ENCODE data around the gene LRRK1. TPM values are rescaled to one million over a fixed set of nuclear protein-coding genes. Genes with fewer than 3 reads are reported as not detected.

Gene LRRK1
- total and polyA plus RNA-seq, 2 donors (not counting 1 experiment from before 2014, with no cell fraction given), result 19.8 to 53.0 TPM

DNA sequence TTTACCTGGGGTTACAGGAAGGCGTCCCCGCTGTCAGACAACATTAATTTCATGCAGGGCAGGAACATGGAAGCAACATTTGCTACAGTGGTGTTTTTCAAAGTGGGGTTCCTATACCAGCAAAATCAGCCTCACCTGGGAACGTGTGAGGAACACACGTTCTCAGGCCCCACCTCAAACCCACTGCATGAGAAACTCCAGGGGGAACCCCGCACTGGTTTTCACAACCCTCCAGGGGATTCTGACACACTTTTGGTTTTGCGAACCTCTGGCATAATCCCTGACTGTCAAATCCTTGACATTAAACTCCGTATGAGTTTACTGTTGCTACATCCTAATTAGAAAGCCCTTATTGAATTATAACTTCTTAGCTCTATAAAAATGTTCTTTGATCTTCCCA lies 127.7 kb downstream of the LRRK1 start:
- intact Hi-C loops (cut with micrococcal nuclease), result no loop called here
- no peak for DNase-seq
- H3K9me3 ChIP-seq (ENCODE audit: control extremely low read depth in 1 of 3, control insufficient read depth in 2 of 3, insufficient read depth in 1 of 3, low read length in 2 of 3), result no peaks in the 10 kb centered on the region
- TF ChIP-seq, protein P1, sequence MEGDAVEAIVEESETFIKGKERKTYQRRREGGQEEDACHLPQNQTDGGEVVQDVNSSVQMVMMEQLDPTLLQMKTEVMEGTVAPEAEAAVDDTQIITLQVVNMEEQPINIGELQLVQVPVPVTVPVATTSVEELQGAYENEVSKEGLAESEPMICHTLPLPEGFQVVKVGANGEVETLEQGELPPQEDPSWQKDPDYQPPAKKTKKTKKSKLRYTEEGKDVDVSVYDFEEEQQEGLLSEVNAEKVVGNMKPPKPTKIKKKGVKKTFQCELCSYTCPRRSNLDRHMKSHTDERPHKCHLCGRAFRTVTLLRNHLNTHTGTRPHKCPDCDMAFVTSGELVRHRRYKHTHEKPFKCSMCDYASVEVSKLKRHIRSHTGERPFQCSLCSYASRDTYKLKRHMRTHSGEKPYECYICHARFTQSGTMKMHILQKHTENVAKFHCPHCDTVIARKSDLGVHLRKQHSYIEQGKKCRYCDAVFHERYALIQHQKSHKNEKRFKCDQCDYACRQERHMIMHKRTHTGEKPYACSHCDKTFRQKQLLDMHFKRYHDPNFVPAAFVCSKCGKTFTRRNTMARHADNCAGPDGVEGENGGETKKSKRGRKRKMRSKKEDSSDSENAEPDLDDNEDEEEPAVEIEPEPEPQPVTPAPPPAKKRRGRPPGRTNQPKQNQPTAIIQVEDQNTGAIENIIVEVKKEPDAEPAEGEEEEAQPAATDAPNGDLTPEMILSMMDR (IDR thresholded peaks at IDR 0.05), result no peak
- TF ChIP-seq EZH2 (IDR thresholded peaks at IDR 0.05; ENCODE audit: borderline replicate concordance, insufficient read depth, low read depth, low read length, poor library complexity, severe bottlenecking), result no peak
- no peak overlapping the region for H3K9ac ChIP-seq (ENCODE audit: low read length)
- no peak for ATAC-seq (ENCODE audit: low read depth)
- Mint-ChIP-seq H3K4me1 (no peaks in the 10 kb centered on the region), H3K27me3 (no peaks in the 10 kb centered on the region), H3K4me3 (no peak overlapping the region), H3K27ac (no peak overlapping the region), H3K9me3 (ENCODE audit: insufficient read depth) (no peaks in the 10 kb centered on the region)
- no peaks in the 10 kb centered on the region for H3K4me1 ChIP-seq (ENCODE audit: control insufficient read depth in 2 of 2, insufficient read depth in 2 of 2, low read length in 2 of 2)
- H2AFZ ChIP-seq (ENCODE audit: insufficient read depth, low read depth, low read length, poor library complexity, severe bottlenecking), result no peak overlapping the region
- WGBS (ENCODE audit: insufficient coverage), result 78% methylated on average over 5 of the region's 7 CpGs
- H3K27ac ChIP-seq (ENCODE audit: low read length in 2 of 2), result no peak overlapping the region
- no peak overlapping the region for H3K4me3 ChIP-seq (ENCODE audit: control extremely low read depth in 1 of 5, extremely low read depth in 1 of 5, insufficient read depth in 1 of 5, low read depth in 2 of 5, low read length in 4 of 5)
- H3K4me2 ChIP-seq (replicated peaks; ENCODE audit: low read depth, low read length, poor library complexity, severe bottlenecking), result no peak overlapping the region
- H3K36me3 ChIP-seq (replicated peaks in 1 of 2; ENCODE audit: control extremely low read depth in 1 of 2, control insufficient read depth in 1 of 2, extremely low read depth in 1 of 2, insufficient read depth in 2 of 2, low read length in 1 of 2), result peaks cover 3 to 69% of the 10 kb centered on the region in 2 experiments
- no peaks in the 10 kb centered on the region for H3K27me3 ChIP-seq (replicated peaks in 1 of 4; ENCODE audit: control extremely low read depth in 1 of 4, control insufficient read depth in 3 of 4, insufficient read depth in 4 of 4, low read length in 3 of 4)
- ChIA-PET CTCF (interaction anchor here (1.1 kb wide), 1 partner anchor 15 kb away, joined by 3 read pairs; no protein-coding TSS in a partner anchor), POLR2A (no interaction called here)
- H4K20me1 ChIP-seq (ENCODE audit: control insufficient read depth, insufficient read depth, low read length, poor library complexity, severe bottlenecking), result no peaks in the 10 kb centered on the region
- H3K79me2 ChIP-seq (ENCODE audit: control insufficient read depth, insufficient read depth, low read length), result no peaks in the 10 kb centered on the region

DNA sequence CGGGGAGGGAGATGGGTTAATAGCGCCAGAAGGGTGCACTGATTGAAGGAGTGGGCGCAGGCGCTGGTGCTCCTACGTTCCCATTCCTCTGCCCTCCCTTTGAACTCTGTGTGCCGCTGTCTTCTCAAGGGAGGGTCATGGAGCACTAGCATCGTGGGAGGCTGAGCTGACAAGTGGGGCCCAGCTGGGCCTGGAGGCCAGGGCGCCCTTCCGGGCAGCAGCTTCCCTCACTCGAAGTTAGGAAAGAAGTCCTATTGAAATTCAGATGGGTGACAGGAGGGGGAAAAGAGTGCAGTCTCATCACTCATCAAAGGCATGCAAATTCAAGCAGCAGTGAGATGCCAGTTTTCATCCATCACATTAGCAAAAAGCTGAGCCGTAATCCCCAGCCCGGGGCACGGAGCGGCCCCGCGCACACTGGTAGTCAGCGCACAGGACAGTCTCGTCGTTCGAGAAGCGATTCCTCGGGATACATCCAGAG lies 128.2 kb downstream of the LRRK1 start:
- H2AFZ ChIP-seq (ENCODE audit: insufficient read depth, low read depth, low read length, poor library complexity, severe bottlenecking), result no peak overlapping the region
- no peaks in the 10 kb centered on the region for H3K4me1 ChIP-seq (ENCODE audit: control insufficient read depth in 2 of 2, insufficient read depth in 2 of 2, low read length in 2 of 2)
- POLR2A ChIA-PET, result no interaction called here
- H3K27me3 Mint-ChIP-seq, result no peaks in the 10 kb centered on the region
- CTCF ChIA-PET, result interaction anchor here (0.8 to 1.1 kb wide), 2 partner anchors 15 to 211 kb away, joined by 3 read pairs; no protein-coding TSS in a partner anchor
- 91% methylated on average over 19 of the region's 22 CpGs for WGBS (ENCODE audit: insufficient coverage)
- DNase-seq, result no peak
- intact Hi-C loops (cut with micrococcal nuclease), result no loop called here
- H3K9me3 ChIP-seq (ENCODE audit: control extremely low read depth in 1 of 3, control insufficient read depth in 2 of 3, insufficient read depth in 1 of 3, low read length in 2 of 3), result no peaks in the 10 kb centered on the region
- H3K4me3 ChIP-seq (ENCODE audit: control extremely low read depth in 1 of 5, extremely low read depth in 1 of 5, insufficient read depth in 1 of 5, low read depth in 2 of 5, low read length in 4 of 5), result no peak overlapping the region
- H4K20me1 ChIP-seq (ENCODE audit: control insufficient read depth, insufficient read depth, low read length, poor library complexity, severe bottlenecking), result no peaks in the 10 kb centered on the region
- no peak for ATAC-seq (ENCODE audit: low read depth)
- H3K9ac ChIP-seq (ENCODE audit: low read length), result no peak overlapping the region
- TF ChIP-seq, protein P1 (IDR thresholded peaks at IDR 0.05), result no peak
- no peak for TF ChIP-seq EZH2 (IDR thresholded peaks at IDR 0.05; ENCODE audit: borderline replicate concordance, insufficient read depth, low read depth, low read length, poor library complexity, severe bottlenecking)
- H3K36me3 ChIP-seq (replicated peaks in 1 of 2; ENCODE audit: control extremely low read depth in 1 of 2, control insufficient read depth in 1 of 2, extremely low read depth in 1 of 2, insufficient read depth in 2 of 2, low read length in 1 of 2), result peaks cover 3 to 70% of the 10 kb centered on the region in 2 experiments
- H3K9me3 Mint-ChIP-seq (ENCODE audit: insufficient read depth), result no peaks in the 10 kb centered on the region
- H3K79me2 ChIP-seq (ENCODE audit: control insufficient read depth, insufficient read depth, low read length), result no peaks in the 10 kb centered on the region
- H3K27ac Mint-ChIP-seq, result no peak overlapping the region
- H3K4me2 ChIP-seq (replicated peaks; ENCODE audit: low read depth, low read length, poor library complexity, severe bottlenecking), result no peak overlapping the region
- no peak overlapping the region for H3K27ac ChIP-seq (ENCODE audit: low read length in 2 of 2)
- no peak overlapping the region for H3K4me3 Mint-ChIP-seq
- H3K4me1 Mint-ChIP-seq, result no peaks in the 10 kb centered on the region
- no peaks in the 10 kb centered on the region for H3K27me3 ChIP-seq (replicated peaks in 1 of 4; ENCODE audit: control extremely low read depth in 1 of 4, control insufficient read depth in 3 of 4, insufficient read depth in 4 of 4, low read length in 3 of 4)
